Esophagus squamous epithelium (tissue), 5 donors: ENCODE results near the gene AFF3. TPM values are rescaled to one million over a fixed set of nuclear protein-coding genes. Genes with fewer than 3 reads are reported as not detected.

Experiments used
- DNase-seq: peaks from one replicate; lab custom pipeline; 2025; lab: John Stamatoyannopoulos, UW
- H3K27ac ChIP-seq, 4 donors: fragments of 200-600 bp; sonication (generic); one replicate each; pipeline ENCODE4 v1.5.1; 2016 to 2019; ENCODE audit warnings: mild to moderate bottlenecking in 1 of 4
- H3K27me3 ChIP-seq, 4 donors: fragments of 200-600 bp; sonication (generic); 1 replicate in 3 of 4; 2 replicates in 1 of 4; pipeline versions ENCODE4 v1.5.1 to v1.6.0; 2017 to 2021; ENCODE audit warnings: antibody characterized with exemption in 1 of 4
- H3K36me3 ChIP-seq, 3 donors: fragments of 200-600 bp; sonication (generic); one replicate each; pipeline ENCODE4 v1.5.1; 2016 to 2019
- H3K4me1 ChIP-seq, 3 donors: fragments of 200-600 bp; sonication (generic); one replicate each; pipeline ENCODE4 v1.5.1; 2017 to 2019
- H3K4me3 ChIP-seq, 4 donors: fragments of 200-600 bp; sonication (generic); 1 replicate in 3 of 4; 2 replicates in 1 of 4; pipeline ENCODE4 v1.5.1; 2016 to 2019; ENCODE audit warnings: mild to moderate bottlenecking in 2 of 4, moderate library complexity in 1 of 4
- H3K9me3 ChIP-seq, 3 donors: fragments of 200-600 bp; sonication (generic); one replicate each; pipeline ENCODE4 v1.5.1; 2016 to 2019
- CTCF ChIP-seq, 6 experiments: fragments of 450-650 bp in 4 of 6; fragments of 200-600 bp in 2 of 6; sonication (generic) in 2 of 6; IDR thresholded peaks; one replicate each; pipeline ENCODE4 v1.5.1; 2016 to 2019; ENCODE audit warnings: antibody characterized with exemption in 6 of 6, mild to moderate bottlenecking in 4 of 6, moderate library complexity in 4 of 6
- POLR2A ChIP-seq, 4 donors: fragments of 450-650 bp; IDR thresholded peaks; one replicate each; pipeline ENCODE4 v1.6.1; 2017; ENCODE audit warnings: antibody characterized with exemption in 4 of 4, mild to moderate bottlenecking in 4 of 4, moderate library complexity in 3 of 4
- WGBS, 2 donors: methylation state at CpG; one replicate each; pipeline ENCODE4 v1.1.5; 2018; 5-methylcytosine and 5-hydroxymethylcytosine counted together
- intact Hi-C: fragments of 100-400 bp; cut with DNase I; formaldehyde crosslinking; loops from one replicate; pipeline ENCODE4 v1.15.0; 2022
- total RNA-seq, 4 donors: library from RNA; depleted of rRNA; stranded (reverse); fragments of >200 nt; gene quantifications; one replicate each; pipeline ENCODE4 v1.1.0, GENCODE V29; 2016
- donor health status: DM: yes; HTN: yes; CAD: no.

Gene AFF3
- total RNA-seq, 4 donors from 2014 or later = 1.2 to 9.7 (median 3.8) TPM

- 63 to 77% methylated on average over 5 of the region's 5 CpGs for WGBS, 2 donors
- DNase-seq = no peak
- no peaks in the 10 kb centered on the region for H3K9me3 ChIP-seq
- H3K4me3 ChIP-seq = no peak overlapping the region
- H3K36me3 ChIP-seq = no peaks in the 10 kb centered on the region
- TF ChIP-seq POLR2A (IDR thresholded peaks at IDR 0.05) (no peak), CTCF (IDR thresholded peaks at IDR 0.05) (no peak)
- no peaks in the 10 kb centered on the region for H3K27me3 ChIP-seq
- H3K4me1 ChIP-seq = no peaks in the 10 kb centered on the region
- no peak overlapping the region for H3K27ac ChIP-seq
- intact Hi-C loops = no loop called here
Measured at GRCh38 chr2:100053087-100053885, 89.1 kb downstream of the AFF3 start.

- Histone ChIP-seq H3K9me3 (no peaks in the 10 kb centered on the region), H3K36me3 (no peaks in the 10 kb centered on the region), H3K27ac (no peak overlapping the region), H3K27me3 (no peaks in the 10 kb centered on the region), H3K4me3 (no peak overlapping the region), H3K4me1 (no peaks in the 10 kb centered on the region)
- TF ChIP-seq POLR2A (IDR thresholded peaks at IDR 0.05) = no peak
- TF ChIP-seq CTCF (IDR thresholded peaks at IDR 0.05) = no peak
- no peak for DNase-seq
- intact Hi-C loops = no loop called here
- no CpG with 5 or more reads among the region's 4 CpGs for WGBS, 2 donors
Measured at GRCh38 chr2:100052650-100053049, 89.7 kb downstream of the AFF3 start.

- no peak overlapping the region for H3K4me3 ChIP-seq
- H3K27me3 ChIP-seq = no peaks in the 10 kb centered on the region
- DNase-seq = no peak
- no peaks in the 10 kb centered on the region for H3K36me3 ChIP-seq
- intact Hi-C loops = no loop called here
- no peak overlapping the region for H3K27ac ChIP-seq
- no peak for TF ChIP-seq CTCF (IDR thresholded peaks at IDR 0.05)
- TF ChIP-seq POLR2A (IDR thresholded peaks at IDR 0.05) = no peak
- no peaks in the 10 kb centered on the region for H3K9me3 ChIP-seq
- WGBS, 2 donors = 86 to 91% methylated on average over 5 of the region's 5 CpGs
- no peaks in the 10 kb centered on the region for H3K4me1 ChIP-seq
Measured at GRCh38 chr2:100051253-100051652, 91.1 kb downstream of the AFF3 start.

GRCh38 chr2:100050685-100051084 lies 91.7 kb downstream of the AFF3 start:
- Histone ChIP-seq H3K9me3 (no peaks in the 10 kb centered on the region), H3K4me3 (no peak overlapping the region), H3K27me3 (no peaks in the 10 kb centered on the region), H3K4me1 (no peaks in the 10 kb centered on the region), H3K27ac (no peak overlapping the region), H3K36me3 (no peaks in the 10 kb centered on the region)
- intact Hi-C loops = no loop called here
- 81 to 92% methylated on average over 6 of the region's 6 CpGs for WGBS, 2 donors
- no peak for DNase-seq
- TF ChIP-seq POLR2A (IDR thresholded peaks at IDR 0.05) (no peak), CTCF (IDR thresholded peaks at IDR 0.05) (no peak)
